HG03378 (cell line): ENCODE data around the gene REV3L.
A peak's percentile ranks its signal among the peaks of the same experiment; 100 is the strongest.
"Not testable (repeated sequence)": the region's sequence is repeated elsewhere in the genome, so short reads cannot be mapped to it uniquely, and the experiment has no call there.

Source experiments
- ATAC-seq: cut with Tn5 transposase; IDR thresholded peaks from one replicate; pipeline ENCODE4 v1.9.1; 2021; ENCODE audit warnings: mild to moderate bottlenecking, moderate library complexity; ENCODE audit not compliant: unreplicated experiment

Gene REV3L

GRCh38 chr6:111482959-111483735 is at the start of gene REV3L:
TSS of gene REV3L (minus strand) at chr6:111483218. CDS start at chr6:111482888, 330 bp downstream.
- ATAC-seq, result peak; percentile 22

GRCh38 chr6:111531185-111531584 is 48.2 kb upstream of the REV3L start:
- no peak for ATAC-seq

DNA sequence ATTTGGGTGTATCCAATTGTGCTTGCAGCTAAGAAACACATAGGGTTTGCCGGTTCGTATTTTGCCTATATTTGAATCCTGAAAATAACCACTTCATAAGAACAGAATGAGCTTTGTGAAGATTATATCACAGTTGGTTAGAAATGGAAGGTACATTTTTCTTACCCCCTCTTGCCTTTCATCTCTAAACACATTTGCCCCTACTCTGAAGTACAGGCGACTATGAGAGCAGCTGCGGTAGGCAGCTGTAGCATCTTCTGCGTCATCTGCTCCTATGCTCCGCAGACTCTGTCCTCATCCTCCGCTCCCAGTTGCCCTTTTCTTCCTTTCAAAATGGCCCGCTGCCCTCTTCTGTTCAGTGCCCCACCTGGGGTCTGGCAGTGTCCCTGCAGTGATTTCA is 47.6 kb upstream of the REV3L start:
- ATAC-seq, result no peak

DNA sequence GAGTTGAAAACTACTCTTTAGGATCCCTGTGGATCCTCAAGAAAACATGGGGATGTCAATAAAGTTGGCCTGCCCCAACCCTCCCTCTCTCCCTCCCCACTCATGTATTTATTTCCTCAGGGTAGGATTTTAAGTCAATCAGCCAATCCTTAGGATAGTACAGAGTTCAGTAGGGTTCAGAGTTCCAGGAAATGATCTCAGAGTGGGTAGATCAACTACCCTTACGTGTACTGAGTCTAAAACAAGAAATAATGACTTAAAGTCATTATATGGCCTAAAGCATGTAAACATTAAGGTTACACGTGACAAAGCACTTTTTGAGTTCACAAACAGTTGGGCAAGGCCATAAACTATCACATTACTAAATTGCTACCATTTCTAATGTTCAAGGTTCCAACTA is 47.2 kb upstream of the REV3L start:
- no peak for ATAC-seq

DNA sequence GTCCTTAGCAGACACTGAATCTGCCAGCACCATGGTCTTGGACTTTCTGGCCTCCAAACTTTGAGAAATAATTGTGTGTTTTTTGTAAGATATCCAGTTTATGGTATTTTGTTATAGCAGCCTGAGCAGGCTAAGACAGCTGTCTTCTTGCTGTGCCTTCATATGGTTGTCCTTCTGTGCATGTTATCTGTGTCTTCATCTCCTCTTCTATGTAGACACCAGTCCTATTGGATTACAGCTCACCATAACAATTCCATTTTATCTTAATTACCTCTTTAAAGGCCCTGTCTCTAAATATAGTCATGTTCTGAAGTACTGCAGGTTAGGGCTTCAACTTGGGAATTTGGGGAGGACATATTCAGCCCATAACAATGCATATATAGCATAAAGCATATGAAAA is 44.3 kb upstream of the REV3L start:
- ATAC-seq, result no peak

DNA sequence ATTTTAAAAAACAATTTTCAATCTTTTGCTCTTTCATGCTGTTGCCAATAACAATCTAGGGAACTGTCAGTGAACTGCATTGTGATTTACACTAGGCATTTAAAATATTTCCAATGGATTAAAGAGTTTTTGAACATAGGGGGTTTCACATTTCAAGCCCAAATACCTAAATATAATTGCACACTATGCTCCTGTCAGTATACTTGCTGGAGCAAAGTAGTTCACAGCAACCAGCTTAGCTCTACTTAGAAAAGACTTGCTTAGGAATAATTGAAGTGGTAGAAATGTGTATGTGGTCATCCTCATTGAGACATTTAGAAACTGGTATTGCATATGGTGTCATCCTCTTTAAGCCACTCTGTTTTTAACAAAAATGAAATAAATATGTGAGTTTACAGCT is 41.7 kb upstream of the REV3L start:
- ATAC-seq, result no peak

DNA sequence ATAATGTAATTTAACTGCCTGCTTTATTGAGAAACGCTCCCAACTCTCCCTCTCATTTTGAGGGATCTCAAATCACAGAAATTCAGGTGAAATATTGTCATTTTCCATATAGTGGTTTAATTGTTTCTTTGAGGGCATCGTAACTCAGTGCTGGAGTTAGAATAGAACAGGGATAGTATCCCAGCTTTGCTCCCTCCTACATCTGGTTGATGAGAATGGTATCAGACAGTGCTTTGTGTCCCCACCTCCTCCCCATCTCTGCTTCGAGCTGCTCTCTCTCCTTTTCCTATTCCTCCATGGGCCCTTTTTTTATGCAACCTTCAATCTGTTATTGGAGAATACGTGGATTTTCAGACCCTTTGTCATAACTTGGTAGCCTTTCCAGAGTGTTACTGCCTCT is 41.2 kb upstream of the REV3L start:
- ATAC-seq, result no peak

GRCh38 chr6:111523484-111524167 is 40.6 kb upstream of the REV3L start:
- ATAC-seq, result no peak

- ATAC-seq, result no peak
Measured at GRCh38 chr6:111522393-111523020, 39.5 kb upstream of the REV3L start.

DNA sequence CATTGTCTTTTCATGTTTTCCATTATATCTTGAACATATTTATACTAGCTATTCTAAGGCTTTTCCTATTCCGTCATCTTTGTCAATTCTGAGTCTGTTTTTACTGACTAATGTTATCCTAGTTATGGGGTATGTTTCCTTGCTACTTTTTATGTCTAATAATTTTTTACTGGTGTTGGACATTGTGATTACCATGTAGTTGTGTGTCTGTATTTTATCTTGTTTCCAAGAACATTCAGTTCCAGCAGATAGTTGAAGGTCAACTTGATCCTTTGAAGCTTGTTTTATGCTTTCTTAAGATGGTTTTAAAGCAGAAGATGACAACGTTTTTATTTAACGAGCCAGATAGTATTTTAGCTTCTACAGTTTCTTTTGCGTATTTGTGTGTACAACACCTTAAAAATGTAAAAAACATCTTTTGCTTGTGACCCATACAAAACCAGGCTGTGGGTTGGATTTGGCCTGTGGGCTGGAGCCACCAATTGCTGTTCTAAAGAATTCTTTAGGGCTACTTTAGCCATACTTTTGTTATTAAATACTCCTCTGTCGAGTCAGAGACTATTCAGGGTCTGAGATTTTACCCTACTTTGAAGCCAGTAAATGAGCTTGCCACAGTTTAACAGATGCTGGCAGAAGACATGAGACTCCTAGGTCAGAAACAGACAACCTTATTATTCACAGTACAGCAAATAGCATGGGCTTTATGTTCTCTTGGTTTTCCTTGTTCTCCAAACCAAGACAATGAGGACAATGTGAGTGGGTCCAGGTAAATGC is 38.7 kb upstream of the REV3L start:
- ATAC-seq, result no peak

DNA sequence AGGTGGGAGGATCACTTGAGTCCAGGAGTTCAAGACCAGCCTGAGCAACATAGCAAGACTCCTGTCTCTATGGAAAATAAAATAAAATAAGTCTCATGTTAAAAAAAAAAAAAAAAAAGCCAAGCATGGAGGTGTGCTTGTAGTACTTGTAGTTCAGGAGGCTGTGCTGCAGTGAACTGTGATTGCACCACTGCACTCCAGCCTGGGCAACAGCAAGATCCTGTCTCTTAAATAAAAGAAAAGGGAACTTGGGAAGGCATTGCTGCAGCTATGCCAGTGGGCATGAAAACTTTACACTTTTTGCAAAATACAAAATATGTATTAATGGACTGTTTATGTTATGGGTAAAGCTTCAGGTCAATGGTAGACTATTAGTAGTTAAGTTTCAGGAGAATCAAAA is 37.5 kb upstream of the REV3L start:
- no peak for ATAC-seq

- ATAC-seq, result no peak
Measured at GRCh38 chr6:111517965-111518364, 34.9 kb upstream of the REV3L start.

- ATAC-seq, result no peak
Measured at GRCh38 chr6:111515259-111515658, 32.2 kb upstream of the REV3L start.

DNA sequence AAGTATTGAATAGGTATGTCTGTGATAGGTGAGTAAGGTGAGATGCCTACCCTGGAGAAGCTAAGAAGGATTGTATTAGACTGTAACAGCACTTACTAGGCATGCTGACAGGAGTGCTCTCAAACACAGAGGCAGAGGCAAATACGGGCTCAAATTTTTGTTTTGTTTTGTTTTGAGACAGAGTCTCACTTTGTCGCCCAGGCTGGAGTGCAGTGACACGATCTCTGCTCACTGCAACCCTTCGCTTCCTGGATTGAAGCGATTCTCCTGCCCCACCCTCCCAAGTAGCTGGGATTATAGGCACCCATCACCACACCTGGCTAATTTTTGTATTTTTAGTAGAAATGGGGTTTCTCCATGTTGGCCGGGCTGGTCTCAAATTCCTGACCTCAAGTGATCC is 31.5 kb upstream of the REV3L start:
- ATAC-seq, result not testable (repeated sequence)

GRCh38 chr6:111507219-111507618 is 24.2 kb upstream of the REV3L start:
- ATAC-seq, result not testable (repeated sequence)

GRCh38 chr6:111505498-111505897 is 22.5 kb upstream of the REV3L start:
- not testable (repeated sequence) for ATAC-seq

DNA sequence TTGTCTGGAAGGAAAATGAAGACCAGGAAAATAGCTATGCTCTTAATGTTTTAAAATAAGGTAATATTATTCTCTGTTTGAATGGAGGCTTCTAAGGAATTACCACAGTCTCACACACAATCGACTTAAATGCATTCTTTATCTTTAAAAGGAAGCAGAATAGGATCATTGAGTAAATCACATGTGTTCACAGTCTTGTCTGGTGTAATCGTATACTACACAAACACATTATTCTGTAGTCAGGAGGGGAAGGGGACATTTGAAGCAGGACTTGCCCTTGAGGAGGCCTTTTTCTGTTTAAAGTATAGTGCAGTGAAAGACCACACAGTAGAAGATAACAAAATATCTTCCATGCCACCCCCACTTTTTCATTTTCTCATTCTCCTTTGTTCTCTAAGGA is 20.6 kb upstream of the REV3L start:
- no peak for ATAC-seq

- no peak for ATAC-seq
Measured at GRCh38 chr6:111503194-111503593, 20.2 kb upstream of the REV3L start.

DNA sequence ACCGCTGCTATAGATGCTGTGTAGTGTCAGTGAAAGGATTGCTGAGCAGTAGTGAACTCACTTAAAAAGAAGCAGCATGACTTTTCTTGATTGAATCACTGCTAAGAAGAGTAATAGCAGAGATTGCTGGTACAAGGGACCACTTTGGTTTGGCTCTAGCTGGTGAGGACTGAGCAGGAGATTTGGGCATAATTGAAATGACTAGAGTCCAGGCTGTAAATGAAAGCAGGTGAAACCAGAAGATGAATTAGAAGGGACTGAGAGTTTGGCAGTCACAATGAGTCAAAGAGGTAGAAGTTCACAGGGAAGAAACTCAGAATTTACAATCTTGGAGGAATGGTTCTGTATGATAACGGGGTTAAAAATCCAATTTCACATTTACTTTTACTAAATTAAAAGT is 19.1 kb upstream of the REV3L start:
- no peak for ATAC-seq

GRCh38 chr6:111499269-111499793 is 16.3 kb upstream of the REV3L start:
- ATAC-seq, result no peak
